Ureter (tissue), 1 donor: ENCODE results near the gene SDK1. TPM values are rescaled to one million over a fixed set of nuclear protein-coding genes. Genes with fewer than 3 reads are reported as not detected.
"Not testable (repeated sequence)": the region's sequence is repeated elsewhere in the genome, so short reads cannot be mapped to it uniquely, and the experiment has no call there.

Source experiments
- DNase-seq: peaks from one replicate; pipeline ENCODE4 v3.0.0-alpha.2; 2020; ENCODE audit warnings: low spot score
- total RNA-seq: library from RNA; stranded (reverse); gene quantifications from one replicate; pipeline ENCODE4 v1.2.4, GENCODE V29; 2023
- donor health status: DM: yes; HTN: yes; CAD: no.

Gene SDK1
- total RNA-seq, 1 donor from 2014 or later: 27.3 TPM

DNA sequence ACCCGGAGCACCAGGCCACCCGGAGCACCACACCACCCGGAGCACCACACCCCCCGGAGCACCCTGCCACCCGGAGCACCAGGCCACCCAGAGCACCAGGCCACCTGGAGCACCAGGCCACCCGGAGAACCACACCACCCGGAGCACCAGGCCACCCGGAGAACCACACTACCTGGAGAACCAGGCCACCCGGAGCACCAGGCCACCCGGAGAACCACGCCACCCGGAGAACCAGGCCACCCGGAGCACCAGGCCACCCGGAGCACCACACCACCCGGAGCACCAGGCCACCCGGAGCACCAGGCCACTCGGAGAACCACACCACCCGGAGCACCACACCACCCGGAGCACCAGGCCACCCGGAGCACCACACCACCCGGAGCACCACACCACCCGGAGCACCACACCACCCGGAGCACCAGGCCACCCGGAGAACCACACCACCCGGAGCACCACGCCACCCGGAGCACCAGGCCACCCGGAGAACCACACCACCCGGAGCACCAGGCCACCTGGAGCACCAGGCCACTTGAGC, 916.1 kb downstream of the SDK1 start:
- DNase-seq: not testable (repeated sequence)

- DNase-seq: no peak
Observed at GRCh38 chr7:4218481-4218880, 917.4 kb downstream of the SDK1 start.

GRCh38 chr7:4220011-4220410, 919.0 kb downstream of the SDK1 start:
- DNase-seq: no peak

DNA sequence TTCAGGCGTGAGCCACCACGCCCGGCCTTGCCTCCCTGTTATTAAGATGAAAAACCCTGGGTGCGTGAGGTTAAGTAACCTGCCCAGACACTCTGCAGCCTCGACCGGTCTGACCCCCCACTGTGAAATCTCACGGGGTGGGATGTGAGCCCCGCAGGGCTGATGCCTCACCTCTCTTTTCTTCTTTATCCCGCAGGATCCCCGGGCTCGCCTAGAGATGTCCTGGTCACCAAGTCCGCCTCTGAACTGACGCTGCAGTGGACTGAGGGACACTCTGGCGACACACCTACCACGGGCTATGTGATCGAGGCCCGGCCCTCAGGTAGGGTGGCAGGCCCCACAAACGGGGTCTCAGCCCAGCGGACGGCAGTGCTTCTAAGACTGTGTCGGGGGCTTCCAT, 920.0 kb downstream of the SDK1 start:
- DNase-seq: no peak

DNA sequence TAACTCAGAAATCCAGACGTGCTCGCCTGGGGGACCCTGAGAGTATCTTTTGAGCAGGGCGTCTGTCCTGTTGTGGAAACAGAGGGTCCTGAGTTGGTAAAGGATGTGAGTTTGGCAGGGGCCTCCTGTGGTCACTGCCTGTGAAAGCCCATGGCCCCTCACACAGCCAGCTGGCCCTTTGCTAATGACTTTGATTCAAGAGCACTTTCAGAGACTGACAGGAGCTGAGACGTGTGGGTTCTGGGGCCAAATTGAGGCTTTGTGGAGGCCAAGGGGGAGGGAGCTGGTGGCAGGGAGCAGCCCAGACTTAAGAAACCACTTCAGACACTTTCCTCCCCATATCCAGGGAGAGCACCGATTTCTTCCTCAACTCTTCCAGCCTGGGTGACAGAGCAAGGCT, 921.6 kb downstream of the SDK1 start:
- DNase-seq: no peak

DNA sequence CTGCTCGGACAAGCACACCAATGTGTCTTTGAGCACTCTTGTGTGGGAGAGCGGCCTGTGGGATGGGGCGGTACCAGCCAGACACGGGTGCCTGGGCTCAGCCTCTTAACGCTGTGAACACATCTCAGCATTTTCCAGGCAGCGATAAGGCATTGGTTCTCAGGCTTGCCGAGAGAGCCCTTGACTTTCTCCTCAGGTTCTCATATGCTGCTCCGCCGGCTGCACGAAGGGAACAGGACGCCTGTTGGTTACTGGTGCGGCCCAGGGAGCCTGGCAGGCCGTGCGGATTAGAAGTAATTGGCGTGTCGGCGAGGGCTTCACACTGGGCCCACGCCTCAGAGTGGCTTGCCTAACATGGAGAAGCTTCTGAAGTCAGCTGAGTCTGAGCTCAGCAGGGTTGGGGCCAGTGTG, 924.3 kb downstream of the SDK1 start:
- DNase-seq: no peak

GRCh38 chr7:4225881-4226523, 925.0 kb downstream of the SDK1 start:
- no peak for DNase-seq

GRCh38 chr7:4226524-4226882, 925.5 kb downstream of the SDK1 start:
- DNase-seq: no peak

GRCh38 chr7:4227105-4228010, 926.3 kb downstream of the SDK1 start:
- no peak for DNase-seq

DNA sequence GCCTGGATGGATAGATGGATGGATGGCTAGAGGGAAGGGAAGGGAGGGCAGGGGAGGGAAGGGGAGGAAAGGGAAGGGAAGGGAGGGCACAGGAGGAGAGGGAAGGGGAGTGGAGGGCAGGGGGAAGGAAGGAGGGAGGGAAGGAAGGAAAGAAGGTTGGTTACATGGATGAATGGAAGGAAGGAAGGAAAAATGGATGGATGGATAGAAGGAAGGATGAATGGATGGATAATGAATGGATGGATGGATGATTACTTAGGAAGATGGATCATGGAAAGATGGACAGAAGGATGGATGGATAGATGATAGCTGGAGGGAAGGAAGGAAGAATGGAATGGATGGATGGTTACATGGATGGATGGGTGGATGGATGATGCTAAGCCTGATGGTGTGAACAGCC, 929.3 kb downstream of the SDK1 start:
- DNase-seq: no peak

DNA sequence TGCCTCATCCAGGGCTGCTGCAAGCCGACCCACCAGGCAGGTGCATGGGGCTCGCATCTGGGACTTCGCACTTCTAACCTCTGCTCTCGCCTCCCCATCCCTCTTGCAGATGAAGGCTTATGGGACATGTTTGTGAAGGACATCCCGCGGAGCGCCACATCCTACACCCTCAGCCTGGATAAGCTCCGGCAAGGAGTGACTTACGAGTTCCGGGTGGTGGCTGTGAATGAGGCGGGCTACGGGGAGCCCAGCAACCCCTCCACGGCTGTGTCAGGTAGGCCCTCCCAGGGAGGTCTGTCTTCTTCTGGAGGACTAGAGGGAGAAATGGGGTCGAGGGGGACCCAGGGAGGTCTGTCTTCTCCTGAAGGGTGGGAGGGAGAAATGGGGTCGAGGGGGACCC, 932.1 kb downstream of the SDK1 start:
- no peak for DNase-seq

DNA sequence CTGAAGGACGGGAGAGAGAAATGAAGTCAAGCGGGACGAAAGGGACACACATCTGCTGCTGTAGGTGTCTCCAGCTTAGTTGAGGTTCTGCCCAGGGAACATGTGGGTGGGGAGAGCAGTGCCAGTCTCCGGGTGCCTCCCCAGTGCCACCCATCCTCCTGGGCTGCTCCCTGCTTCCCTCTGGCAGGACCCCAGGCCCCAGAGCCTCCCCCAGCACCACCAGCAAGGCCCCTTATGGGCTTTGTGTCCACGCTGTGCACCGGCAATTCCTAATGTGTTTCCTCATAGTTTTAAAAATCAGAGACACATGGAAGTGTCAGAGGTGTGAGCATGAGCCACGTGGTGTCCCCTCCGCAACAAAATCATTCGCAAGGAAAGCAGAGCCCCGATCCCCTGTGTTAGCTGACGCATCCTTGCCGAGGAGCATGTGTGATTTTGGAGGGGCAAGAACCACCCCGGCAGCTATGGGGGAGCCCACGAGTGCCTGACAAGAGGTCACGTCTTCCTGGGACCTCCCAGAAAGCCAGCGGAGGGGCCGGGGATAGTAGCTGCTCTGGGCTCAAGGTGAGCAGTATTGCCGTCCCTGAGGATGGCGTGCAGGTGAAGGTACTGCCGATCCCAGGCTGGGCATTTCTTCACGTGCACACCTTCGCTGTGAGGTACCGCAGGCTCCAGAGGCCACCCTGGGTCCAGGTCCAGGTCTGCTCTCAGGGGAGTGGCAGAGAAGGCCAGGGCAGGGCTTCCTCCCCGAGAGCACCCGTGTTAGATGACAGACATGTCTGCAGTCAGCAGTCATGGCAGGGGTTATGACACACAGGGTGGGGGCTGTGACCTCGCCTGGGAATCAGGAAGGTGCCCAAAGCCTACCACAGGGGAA, 932.8 kb downstream of the SDK1 start:
- DNase-seq: no peak

- no peak for DNase-seq
Observed at GRCh38 chr7:4234498-4234855, 933.4 kb downstream of the SDK1 start.

DNA sequence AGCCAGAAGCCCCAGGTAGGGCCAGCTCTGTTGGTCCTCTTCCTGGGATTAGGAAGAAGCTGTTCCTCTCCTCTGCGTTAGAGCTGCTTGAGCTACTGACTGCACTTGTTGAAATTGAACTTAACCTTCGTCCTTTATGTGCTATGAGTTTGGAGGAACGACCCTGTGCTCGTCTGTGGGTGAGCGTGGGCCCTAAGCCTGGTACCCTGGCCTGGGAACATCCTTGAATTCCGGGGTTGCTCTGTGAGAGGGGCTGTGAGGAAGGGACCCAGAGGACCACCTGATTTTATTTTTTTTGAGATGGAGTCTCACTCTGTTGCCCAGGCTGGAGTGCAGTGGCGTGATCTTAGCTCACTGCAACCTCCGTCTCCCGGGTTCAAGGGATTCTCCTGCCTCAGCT, 933.8 kb downstream of the SDK1 start:
- DNase-seq: no peak

DNA sequence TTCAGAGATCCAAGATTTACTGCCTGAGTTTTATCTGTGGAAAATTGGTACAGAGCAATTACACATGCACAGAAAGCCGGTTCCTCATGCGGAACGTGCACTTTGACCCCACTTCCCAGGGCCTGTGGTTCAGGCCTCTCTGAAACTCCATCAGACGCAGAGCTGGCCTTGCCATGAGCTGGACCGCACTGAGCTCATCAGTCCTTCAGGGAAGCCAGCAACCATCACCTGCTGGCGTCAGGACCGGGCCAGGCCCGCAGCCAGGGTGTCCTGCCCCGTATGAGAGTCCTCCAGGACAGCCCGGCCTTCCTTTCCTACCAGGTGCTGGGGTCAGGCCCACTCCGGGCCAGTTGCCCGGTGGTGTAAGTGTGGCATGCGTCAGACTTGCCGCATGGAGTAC, 934.5 kb downstream of the SDK1 start:
- no peak for DNase-seq

GRCh38 chr7:4236389-4236788, 935.3 kb downstream of the SDK1 start:
- no peak for DNase-seq

DNA sequence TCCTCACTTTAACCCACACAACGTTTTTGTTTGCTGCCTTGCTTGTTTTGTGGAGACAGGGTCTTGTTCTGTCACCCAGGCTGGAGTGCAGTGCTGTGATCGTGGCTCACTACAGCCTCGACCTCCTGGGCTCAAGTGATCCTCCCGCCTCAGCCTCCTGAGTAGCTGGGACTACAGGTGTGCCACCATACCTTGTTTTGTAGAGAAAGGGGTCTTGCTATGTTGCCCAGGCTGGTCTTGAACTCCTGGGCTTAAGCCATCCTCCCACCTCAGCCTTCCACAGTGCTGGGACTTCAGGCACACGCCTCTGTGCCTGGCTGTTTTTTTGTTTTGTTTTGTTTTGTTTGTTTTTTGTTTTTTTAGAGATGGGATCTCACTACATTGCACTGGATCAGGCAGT, 935.8 kb downstream of the SDK1 start:
- not testable (repeated sequence) for DNase-seq

GRCh38 chr7:4237296-4238235, 936.5 kb downstream of the SDK1 start:
- no peak for DNase-seq

DNA sequence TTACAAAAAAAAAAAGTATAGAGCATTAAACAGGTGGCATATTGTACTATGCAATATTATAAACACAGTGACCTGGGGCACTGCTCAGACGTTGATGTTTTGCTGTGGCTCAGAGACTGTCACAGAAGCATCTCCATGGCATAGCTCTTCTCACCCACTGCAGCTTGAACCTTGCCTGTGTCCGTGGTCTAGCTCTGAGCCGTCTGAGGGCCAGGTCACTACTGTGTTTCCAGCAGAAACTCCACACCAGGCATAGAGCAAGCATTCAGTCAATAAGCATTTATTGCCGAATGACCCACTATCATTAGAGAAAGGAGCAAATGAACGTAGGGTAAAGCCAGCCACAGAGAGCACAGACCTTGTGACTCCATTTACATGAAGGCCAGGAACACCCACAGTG, 937.8 kb downstream of the SDK1 start:
- DNase-seq: no peak

- no peak for DNase-seq
Observed at GRCh38 chr7:4240042-4240441, 939.0 kb downstream of the SDK1 start.
